Measurements from ENCODE around the gene TRAFD1.
A peak's percentile ranks its signal among the peaks of the same experiment; 100 is the strongest.

TRAFD1 gene

DNA sequence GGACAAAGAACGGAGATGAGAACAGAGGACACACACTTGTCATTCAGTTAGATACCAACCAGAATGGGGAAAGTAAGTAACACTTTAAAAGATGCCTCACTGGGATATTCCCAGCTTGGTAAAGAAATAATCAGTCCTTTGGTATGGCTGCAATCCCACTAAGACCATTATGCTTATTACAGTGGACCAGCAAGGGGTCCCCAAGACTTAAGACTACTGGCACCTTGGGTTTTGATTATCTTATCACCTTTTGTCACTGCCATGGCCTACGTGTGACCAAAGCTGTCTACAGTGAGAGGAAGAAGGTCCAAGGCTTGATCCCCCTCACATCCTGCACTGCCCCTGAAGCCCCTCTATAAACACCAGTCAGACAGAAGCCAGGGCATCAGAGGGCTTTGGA, 65.8 kb downstream of the TRAFD1 start:
- no peaks in the 10 kb centered on the region for H3K9me3 Mint-ChIP-seq
- H3K4me3 Mint-ChIP-seq, result no peak overlapping the region
- H3K27ac Mint-ChIP-seq, result no peak overlapping the region
- no peak for DNase-seq
- H3K4me1 Mint-ChIP-seq, result no peaks in the 10 kb centered on the region
- ATAC-seq, result no peak
- H3K27me3 Mint-ChIP-seq, result no peaks in the 10 kb centered on the region

DNA sequence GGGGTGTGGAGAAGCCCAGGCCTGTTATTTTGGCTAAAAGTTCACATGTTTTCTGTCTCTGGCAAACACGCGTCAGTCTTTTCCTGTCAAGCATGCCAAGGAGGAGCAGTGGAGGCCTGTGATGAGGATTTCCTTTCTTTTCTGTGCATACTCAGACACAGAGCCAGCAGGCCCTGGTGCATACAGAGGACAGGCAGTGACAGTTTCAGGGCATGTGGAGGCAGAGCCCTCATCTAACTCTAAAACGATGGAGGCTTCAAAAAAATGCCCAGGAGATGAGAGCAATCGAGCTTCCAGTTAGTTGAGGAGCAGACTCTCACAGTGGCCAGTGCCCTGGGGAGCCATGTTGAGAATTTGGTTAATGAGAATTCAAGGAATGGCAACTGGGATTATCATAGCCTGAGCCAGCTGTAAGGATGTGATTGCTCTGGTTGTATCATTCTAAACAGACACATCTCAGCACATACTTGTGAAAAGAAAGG, 66.5 kb downstream of the TRAFD1 start:
- H3K4me1 Mint-ChIP-seq, result no peaks in the 10 kb centered on the region
- ATAC-seq (no peak), DNase-seq (no peak)
- H3K9me3 Mint-ChIP-seq, result no peaks in the 10 kb centered on the region
- H3K27me3 Mint-ChIP-seq, result no peaks in the 10 kb centered on the region
- H3K4me3 Mint-ChIP-seq, result no peak overlapping the region
- peak overlapping the region; percentile 20 to 79 for H3K27ac Mint-ChIP-seq

DNA sequence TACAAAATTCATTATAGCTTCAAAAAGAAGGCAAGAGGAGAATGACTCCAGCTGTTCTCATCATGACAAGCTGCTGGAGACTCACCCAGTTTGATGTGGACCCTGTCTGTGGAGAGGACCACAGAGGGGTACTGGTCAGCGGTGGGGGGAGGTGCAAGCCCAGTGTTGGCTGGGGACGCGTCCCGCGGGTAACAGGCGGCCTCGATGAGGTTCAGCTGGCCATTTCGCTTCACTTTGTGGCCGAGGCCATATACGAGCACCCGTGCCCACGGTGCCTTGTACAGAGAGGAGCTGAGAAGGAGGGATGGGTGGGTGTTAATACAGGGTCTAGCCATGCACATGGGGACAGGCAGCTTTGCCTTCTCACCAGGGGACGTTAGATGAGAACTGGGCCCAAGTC, 67.1 kb downstream of the TRAFD1 start:
- H3K27ac Mint-ChIP-seq, result peak overlapping the region in 1 of 2 donors; percentile 56
- H3K4me3 Mint-ChIP-seq, result no peak overlapping the region
- no peak for ATAC-seq
- no peaks in the 10 kb centered on the region for H3K4me1 Mint-ChIP-seq
- DNase-seq, result no peak
- no peaks in the 10 kb centered on the region for H3K27me3 Mint-ChIP-seq
- no peaks in the 10 kb centered on the region for H3K9me3 Mint-ChIP-seq

DNA sequence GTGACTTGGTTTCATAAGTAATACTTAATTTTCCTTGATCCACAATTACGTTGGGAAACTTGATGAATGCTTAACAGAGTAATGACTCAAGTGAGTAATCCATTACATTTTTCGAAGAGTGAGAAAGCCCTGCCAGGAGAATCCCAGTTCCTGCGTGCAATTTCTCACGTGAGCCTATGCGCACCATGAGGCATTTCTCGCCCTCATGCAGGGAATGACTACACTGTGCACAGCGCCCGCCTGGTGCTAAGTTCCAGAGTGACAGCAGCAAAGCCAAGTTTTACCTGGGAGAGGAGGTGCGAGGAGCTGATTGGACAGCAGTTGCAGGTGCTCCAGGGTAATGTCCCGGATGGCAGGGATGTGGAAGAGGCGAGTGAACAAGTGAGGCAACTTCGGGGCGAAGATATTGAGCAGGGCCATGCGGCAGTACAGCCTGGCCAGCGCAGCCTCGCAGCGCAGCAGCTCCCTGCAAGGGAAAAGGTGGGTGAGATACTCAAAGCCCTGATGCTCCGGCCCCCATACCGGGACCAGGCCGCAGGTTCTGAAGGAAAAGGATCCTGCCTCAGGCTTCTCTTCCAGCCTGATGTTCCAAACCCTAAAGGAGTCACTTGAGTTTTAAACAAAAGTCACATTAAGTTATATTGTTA, 69.4 kb downstream of the TRAFD1 start:
- no peak overlapping the region for H3K4me3 Mint-ChIP-seq
- DNase-seq, result no peak
- peaks cover 6% of the 10 kb centered on the region for H3K4me1 Mint-ChIP-seq
- H3K9me3 Mint-ChIP-seq, result no peaks in the 10 kb centered on the region
- no peak overlapping the region for H3K27ac Mint-ChIP-seq
- no peaks in the 10 kb centered on the region for H3K27me3 Mint-ChIP-seq
- ATAC-seq, result no peak

DNA sequence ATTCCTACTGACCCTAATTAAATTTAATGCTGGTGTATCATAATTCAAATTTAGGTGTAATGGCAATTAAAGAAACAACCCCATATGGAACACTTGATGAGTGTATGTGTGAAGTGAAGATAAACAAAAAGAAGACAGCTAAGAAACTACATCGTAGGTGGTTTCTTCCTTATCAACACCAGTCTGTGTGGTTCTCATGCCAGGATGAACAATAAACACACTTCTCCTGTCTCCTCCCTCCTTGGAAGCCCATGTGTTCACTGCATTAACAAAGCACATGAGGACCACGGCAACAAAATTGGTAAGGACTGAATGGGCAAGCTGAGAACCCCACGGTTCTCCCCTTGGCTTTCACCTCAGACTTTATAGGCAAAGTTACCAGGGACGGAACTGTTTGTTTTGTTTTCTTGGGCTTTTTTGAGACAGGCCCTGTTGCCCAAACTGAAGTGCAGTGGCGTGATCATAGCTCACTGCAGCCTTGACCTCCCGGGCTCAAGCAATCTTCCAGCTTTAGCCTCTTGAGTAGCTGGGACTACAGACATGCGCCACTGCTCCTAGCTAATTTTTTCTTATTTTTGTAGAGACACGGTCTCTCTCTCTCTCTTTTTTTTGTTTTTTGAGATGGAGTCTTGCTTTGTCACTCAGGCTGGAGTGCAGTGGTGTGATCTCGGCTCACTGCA, 71.0 kb downstream of the TRAFD1 start:
- Mint-ChIP-seq H3K4me3 (no peak overlapping the region), H3K27me3 (no peaks in the 10 kb centered on the region), H3K9me3 (no peaks in the 10 kb centered on the region), H3K27ac (peak overlapping the region in 1 of 2 donors; percentile 54), H3K4me1 (peaks cover 6% of the 10 kb centered on the region)
- ATAC-seq (no peak), DNase-seq (no peak)

DNA sequence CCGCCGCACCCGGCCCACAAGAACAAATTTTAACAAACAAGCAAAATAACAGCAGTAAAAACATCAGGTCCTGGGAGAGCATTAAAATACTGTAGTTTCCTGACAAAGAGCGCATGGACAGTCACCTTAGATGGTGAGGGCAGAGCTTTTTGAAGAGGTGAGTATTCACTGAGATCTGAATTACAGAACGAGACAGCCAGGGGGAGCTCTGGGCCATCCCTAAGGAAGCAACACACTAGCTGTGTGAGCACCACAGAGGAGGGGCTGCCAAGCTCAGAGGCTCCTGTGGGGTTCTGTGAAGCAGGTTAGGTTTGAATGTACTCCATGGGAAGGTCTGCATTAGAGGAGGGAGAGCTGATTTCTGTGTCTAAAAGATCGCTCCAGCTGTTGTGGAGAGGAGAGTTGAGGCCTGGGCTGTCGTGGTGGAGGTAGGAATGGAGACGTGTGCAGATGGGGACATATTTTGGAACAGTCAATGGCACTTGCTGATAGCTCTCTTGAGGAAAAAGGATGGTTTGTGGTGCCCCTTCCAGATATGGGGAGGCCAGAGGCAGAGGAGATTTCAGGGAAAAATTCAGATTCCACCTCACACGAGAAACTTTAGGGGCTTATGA, 72.9 kb downstream of the TRAFD1 start:
- Mint-ChIP-seq H3K4me3 (no peak overlapping the region), H3K9me3 (no peaks in the 10 kb centered on the region), H3K4me1 (peaks cover 6% of the 10 kb centered on the region), H3K27ac (peak overlapping the region; percentile 0 to 28), H3K27me3 (no peaks in the 10 kb centered on the region)
- ATAC-seq (peak; percentile 92), DNase-seq (peak; percentile 36 to 54)

DNA sequence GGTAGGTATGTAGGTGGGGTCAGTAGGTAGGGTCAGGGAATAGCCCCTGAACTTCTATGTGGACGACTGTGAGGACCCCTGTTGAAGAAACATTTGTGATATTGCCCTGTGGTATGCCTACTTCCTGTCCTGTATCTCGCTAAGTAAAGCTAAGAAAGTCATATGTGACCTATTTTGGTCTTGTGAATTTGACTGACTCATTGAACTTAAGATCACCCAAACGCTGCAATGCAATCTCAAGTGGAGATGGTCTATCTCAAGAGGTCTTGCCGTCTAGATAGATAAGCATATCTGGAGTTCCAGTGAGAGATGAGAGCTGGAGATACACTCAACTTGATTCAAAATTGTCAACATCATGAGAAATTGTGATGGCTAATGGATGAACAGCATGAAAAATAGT, 73.8 kb downstream of the TRAFD1 start:
- no peaks in the 10 kb centered on the region for H3K9me3 Mint-ChIP-seq
- H3K27me3 Mint-ChIP-seq, result no peaks in the 10 kb centered on the region
- peaks cover 6% of the 10 kb centered on the region for H3K4me1 Mint-ChIP-seq
- H3K4me3 Mint-ChIP-seq, result no peak overlapping the region
- ATAC-seq (no peak), DNase-seq (no peak)
- H3K27ac Mint-ChIP-seq, result no peak overlapping the region
